K562 (cell line): ENCODE data around the gene LRRC8E. TPM values are rescaled to one million over a fixed set of nuclear protein-coding genes. Genes with fewer than 3 reads are reported as not detected.

Source experiments
- CBX3 ChIP-seq, 2 experiments: IDR thresholded peaks; 1 replicate in 1 of 2; 2 replicates in 1 of 2; pipeline ENCODE4 v1.6.1; 2012; ENCODE audit warnings: inconsistent platforms in 2 of 2, low read length in 2 of 2, borderline replicate concordance in 1 of 2, control low read depth in 1 of 2
- CEBPZ ChIP-seq: fragments of 150-350 bp; IDR thresholded peaks from 2 replicates; pipeline ENCODE4 v1.6.1; 2014; ENCODE audit warnings: low read depth, mild to moderate bottlenecking, low read length, borderline replicate concordance
- ELK1 ChIP-seq: sonication (generic); formaldehyde crosslinking; IDR thresholded peaks from 2 replicates; pipeline ENCODE4 v1.8.1; 2022; ENCODE audit warnings: missing genetic modification reagents
- ESRRB ChIP-seq: fragments of 250-450 bp; sonication (Bioruptor Pico); IDR thresholded peaks from 2 replicates; pipeline ENCODE4 v1.5.0; 2020; ENCODE audit warnings: mild to moderate bottlenecking, moderate library complexity, borderline replicate concordance
- ETS2 ChIP-seq: IDR thresholded peaks from 2 replicates; pipeline ENCODE4 v1.6.1; 2016; ENCODE audit warnings: borderline replicate concordance, missing genetic modification characterization, mild to moderate bottlenecking, moderate library complexity, missing compliant biosample characterization; ENCODE audit not compliant: poor library complexity, severe bottlenecking
- FOSL1 ChIP-seq: fragments of 200-800 bp; sonication (Bioruptor generic); conservative IDR thresholded peaks from 2 replicates; pipeline ENCODE4 v1.6.1; 2016; ENCODE audit warnings: missing genetic modification characterization, missing compliant biosample characterization
- KAT7 ChIP-seq: sonication (generic); formaldehyde crosslinking; IDR thresholded peaks from 2 replicates; pipeline ENCODE4 v1.8.0; 2022; ENCODE audit warnings: missing genetic modification reagents, mild to moderate bottlenecking, borderline replicate concordance
- MBD1 ChIP-seq: fragments of 250-450 bp; sonication (Bioruptor Pico); IDR thresholded peaks from 2 replicates; pipeline ENCODE4 v1.8.0; 2022; ENCODE audit warnings: inconsistent platforms
- MYC ChIP-seq, 2 experiments: fragments of 250-450 bp in 1 of 2; sonication (Bioruptor Pico) in 1 of 2; IDR thresholded peaks; 2 replicates each; pipeline versions ENCODE4 v1.5.1 to v1.6.1; 2012 to 2021; ENCODE audit warnings: low read depth in 2 of 2, borderline replicate concordance in 1 of 2, improper control_type of control experiment in 1 of 2, low read length in 1 of 2, mild to moderate bottlenecking in 1 of 2, moderate library complexity in 1 of 2
- NR3C1 ChIP-seq: sonication (generic); formaldehyde crosslinking; IDR thresholded peaks from 2 replicates; pipeline ENCODE4 v1.8.1; 2022; ENCODE audit warnings: missing genetic modification reagents
- PCBP2 ChIP-seq: fragments of 200-400 bp; formaldehyde crosslinking; IDR thresholded peaks from 2 replicates; pipeline ENCODE4 v1.6.1; 2018; ENCODE audit warnings: low read length, low read depth, mild to moderate bottlenecking, moderate library complexity; ENCODE audit not compliant: poor library complexity, severe bottlenecking
- RBM22 ChIP-seq: fragments of 200-400 bp; formaldehyde crosslinking; IDR thresholded peaks from 2 replicates; pipeline ENCODE4 v1.6.1; 2018; ENCODE audit warnings: low read length, low read depth; ENCODE audit not compliant: poor library complexity, severe bottlenecking
- RFX7 ChIP-seq: fragments of 250-450 bp; sonication (Bioruptor Pico); IDR thresholded peaks from 2 replicates; pipeline ENCODE4 v1.5.1; 2021; ENCODE audit warnings: mild to moderate bottlenecking
- TBL1XR1 ChIP-seq, 2 experiments: IDR thresholded peaks; 2 replicates each; pipeline ENCODE4 v1.6.1; 2012; ENCODE audit warnings: improper control_type of control experiment in 2 of 2, low read length in 2 of 2, mild to moderate bottlenecking in 1 of 2
- ZBTB12 ChIP-seq: fragments of 250-450 bp; sonication (Bioruptor Pico); IDR thresholded peaks from 2 replicates; pipeline ENCODE4 v1.4.0; 2020
- ZNF444 ChIP-seq: fragments of 250-450 bp; sonication (Bioruptor Pico); IDR thresholded peaks from 2 replicates; pipeline ENCODE4 v1.4.0; 2020; ENCODE audit warnings: mild to moderate bottlenecking, moderate library complexity
- ZNF551 ChIP-seq: fragments of 250-450 bp; sonication (Bioruptor Pico); IDR thresholded peaks from 2 replicates; pipeline ENCODE4 v1.5.0; 2021; ENCODE audit warnings: mild to moderate bottlenecking, moderate library complexity
- ZNF561 ChIP-seq: fragments of 450-650 bp; formaldehyde crosslinking; conservative IDR thresholded peaks from 2 replicates; pipeline ENCODE4 v1.4.0; 2020; ENCODE audit warnings: mild to moderate bottlenecking, moderate library complexity
- ZNF785 ChIP-seq: fragments of 250-450 bp; sonication (Bioruptor Pico); IDR thresholded peaks from 2 replicates; pipeline ENCODE4 v1.4.0; 2020; ENCODE audit warnings: mild to moderate bottlenecking
- polyA plus RNA-seq, 8 experiments: library from polyadenylated mRNA; depleted of rRNA in 4 of 8; stranded (reverse) in 5 of 8; unstranded in 3 of 8; fragments of >200 nt; fragmentation: Nextera tagmentation in 2 of 8; fragmentation: Illumina TruSeq in 1 of 8; extraction: Ambion mirVana in 2 of 8; extraction: Trizol in 1 of 8; gene quantifications; 2 replicates each; pipeline versions ENCODE4 v1.2.1 to v1.2.3, GENCODE V29; 2011 to 2014; ENCODE audit warnings: inconsistent platforms in 1 of 8, missing spikeins in 1 of 8
- total RNA-seq, 7 experiments: library from RNA; depleted of rRNA in 6 of 7; stranded (reverse); fragments of >200 nt in 6 of 7; fragmentation: Illumina TruSeq in 2 of 7; extraction: Trizol in 2 of 7; gene quantifications; 2 replicates each; pipeline versions ENCODE4 v1.2.1 to v1.2.3, GENCODE V29; 2011 to 2021; ENCODE audit warnings: low replicate concordance in 1 of 7

LRRC8E gene
- total and polyA plus RNA-seq, 9 of the 15 experiments (the other 6 are each of a cell fraction or from before 2014, with no cell fraction given), result 0.08 to 5.7 (median 3.5) TPM; not detected in 1

- no peak; the same call in 1 of the 2 replicates for TF ChIP-seq KAT7
- no peak for TF ChIP-seq ETS2 (tag)
- no peak for TF ChIP-seq ZBTB12
- no peak for TF ChIP-seq CBX3 (IDR thresholded peaks at IDR 0.05; ENCODE audit: borderline replicate concordance in 1 of 2, low read length in 2 of 2)
- TF ChIP-seq RBM22, result no peak
- TF ChIP-seq RFX7 (CRISPR knock-in tag), result no peak
- no peak for TF ChIP-seq ZNF551 (CRISPR knock-in tag)
- no peak for TF ChIP-seq NR3C1 (CRISPR knock-in tag)
- no peak for TF ChIP-seq ZNF444
- no peak for TF ChIP-seq TBL1XR1 (IDR thresholded peaks at IDR 0.05; ENCODE audit: low read length in 2 of 2)
- no peak for TF ChIP-seq MBD1 (CRISPR knock-in tag)
- no peak for TF ChIP-seq FOSL1 (tag)
- TF ChIP-seq ESRRB (CRISPR knock-in tag), result no peak
- TF ChIP-seq MYC (IDR thresholded peaks at IDR 0.05; ENCODE audit: low read depth, low read length), result peak; percentile 79
- no peak for TF ChIP-seq MYC (CRISPR knock-in tag; IDR thresholded peaks at IDR 0.05; ENCODE audit: borderline replicate concordance, low read depth)
- TF ChIP-seq ZNF785, result no peak
- TF ChIP-seq CEBPZ, result no peak
- no peak for TF ChIP-seq ELK1 (CRISPR knock-in tag)
- TF ChIP-seq ZNF561, result no peak
- TF ChIP-seq PCBP2, result no peak
Measured at GRCh38 chr19:7919610-7920518, 31.6 kb downstream of the LRRC8E start, which contains the start of gene SNAPC2 (continued).
